Heart right ventricle (tissue), 16 donors: ENCODE measurements around the gene AMN1. TPM values are rescaled to one million over a fixed set of nuclear protein-coding genes. Genes with fewer than 3 reads are reported as not detected.

Experiments
- ATAC-seq, 8 donors: fragments of 200-7000 bp; cut with Tn5 transposase; one replicate each; pipeline ENCODE4 v1.9.1; 2020; ENCODE audit warnings: mild to moderate bottlenecking in 8 of 8, moderate library complexity in 8 of 8, moderate number of reproducible peaks in 1 of 8
- DNase-seq, 2 donors: peaks; one replicate each; pipeline ENCODE4 v3.0.0-alpha.2; 2020
- H3K27ac ChIP-seq, 10 donors: fragments of 200-600 bp; sonication (generic) in 2 of 10; one replicate each; pipeline versions ENCODE4 v1.5.0 to v1.8.0; 2020 to 2022; ENCODE audit warnings: mild to moderate bottlenecking in 3 of 10
- H3K27me3 ChIP-seq, 7 donors: fragments of 200-600 bp; one replicate each; pipeline ENCODE4 v1.8.0; 2021 to 2022; ENCODE audit warnings: mild to moderate bottlenecking in 2 of 7
- H3K36me3 ChIP-seq, 9 donors: fragments of 200-600 bp; sonication (generic) in 1 of 9; one replicate each; pipeline versions ENCODE4 v1.5.0 to v1.8.0; 2020 to 2022; ENCODE audit warnings: mild to moderate bottlenecking in 2 of 9
- H3K4me1 ChIP-seq, 9 donors: fragments of 200-600 bp; sonication (generic) in 1 of 9; one replicate each; pipeline versions ENCODE4 v1.5.0 to v1.8.0; 2020 to 2022; ENCODE audit warnings: mild to moderate bottlenecking in 4 of 9
- H3K4me3 ChIP-seq, 10 donors: fragments of 200-600 bp; sonication (generic) in 2 of 10; one replicate each; pipeline versions ENCODE4 v1.5.0 to v1.8.0; 2020 to 2022; ENCODE audit warnings: mild to moderate bottlenecking in 7 of 10, moderate library complexity in 2 of 10
- H3K9me3 ChIP-seq, 11 donors: fragments of 200-600 bp in 10 of 11; sonication (generic) in 2 of 11; one replicate each; pipeline versions ENCODE4 v1.5.0 to v1.8.0; 2013 to 2022; ENCODE audit warnings: mild to moderate bottlenecking in 2 of 11, control low read depth in 1 of 11, moderate library complexity in 1 of 11
- CTCF ChIP-seq, 9 donors: fragments of 200-600 bp; sonication (generic) in 2 of 9; IDR thresholded peaks; one replicate each; pipeline versions ENCODE4 v1.5.0 to v1.8.0; 2021 to 2022; ENCODE audit warnings: antibody characterized with exemption in 9 of 9, mild to moderate bottlenecking in 5 of 9, moderate library complexity in 1 of 9
- WGBS, 2 donors: extraction: QIAGEN DNeasy Blood & Tissue Kit; methylation state at CpG; one replicate each; pipeline ENCODE4 v1.1.7; 2013; ENCODE audit warnings: inconsistent platforms in 1 of 2; 5-methylcytosine and 5-hydroxymethylcytosine counted together
- intact Hi-C, 10 donors: fragments of 100-400 bp; cut with DNase I; formaldehyde crosslinking; loops; one replicate each; pipeline versions ENCODE4 v1.11.1 to v1.14.2; 2022
- polyA plus RNA-seq, 2 donors: library from polyadenylated mRNA; stranded (reverse); fragments of 200-250 nt; gene quantifications; one replicate each; pipeline ENCODE4 v1.2.3, GENCODE V29; 2013
- total RNA-seq, 10 donors: library from RNA; stranded (reverse); fragmentation: NEBNext Ultra II Directional in 3 of 10; extraction: Animal tissue kit (Norgen Biotek cat#: 25700) in 3 of 10; gene quantifications; one replicate each; pipeline versions ENCODE4 v1.2.1 to v1.2.4, GENCODE V29; 2021 to 2023
- donor health status: Arrhythmogenic right ventricular cardiomyopathy.
- donor health status: ischemic (EF 13 %, LVEDD 7.1; RV severe dilation, severe dysfunction).
- donor health status: healthy with polysubstance abuse.
- donor health status: DM: no; HTN: yes; CAD: no.
- donor health status: DM: no; HTN: no; CAD: no.
- donor health status: ischemic (EF 25% LVEDD 6.9; RV normal size, moderate dysfunction).
- donor health status: ischemic (EF 25% LVEDD 5.7; RV mildly dilated, moderate dysfunction).
- donor health status: healthy.
- donor health status: DM: yes; HTN: yes; CAD: no.
- donor health status: Ischemic cardiomyopathy.
- donor health status: ischemic (EF 35%, LVEDD 5.7; RV mildly dilated, moderate dysfunction).
- donor health status: nonischemic (EF 11% LVEDD 7.7; RV severe dilation, severe dysfunction).
- donor health status: DM: yes; HTN: yes; CAD: no.
- donor health status: PGD.
- donor health status: ischemic (EF 29% LVEDD 5.4; RV normal size, mild dysfunction).
- donor health status: nonischemic (EF 23%, LVEDD 6.1; RV moderate dilation, normal function).

The AMN1 gene
- total and polyA plus RNA-seq, 12 donors, result 11.3 to 24.9 (median 14.0) TPM

- ATAC-seq, result no peak
- peaks cover 6 to 24% (median 17%) of the 10 kb centered on the region in 9 donors for H3K4me1 ChIP-seq
- H3K9me3 ChIP-seq, result no peaks in the 10 kb centered on the region
- TF ChIP-seq CTCF (IDR thresholded peaks at IDR 0.05), result no peak
- DNase-seq, result no peak
- intact Hi-C loops, result loop anchor here in 1 of 10 donors (5.0 kb wide), 1 partner anchor 34 kb away; the partner anchor contains the start of gene DENND5B
- H3K27me3 ChIP-seq, result no peaks in the 10 kb centered on the region
- 85 to 89% methylated on average over 7 of the region's 7 CpGs for WGBS, 2 donors
- H3K27ac ChIP-seq, result no peak overlapping the region
- no peak overlapping the region for H3K4me3 ChIP-seq
- H3K36me3 ChIP-seq, result no peaks in the 10 kb centered on the region
Observed at GRCh38 chr12:31626270-31626995, 102.4 kb downstream of the AMN1 start.

GRCh38 chr12:31622038-31622437 lies 106.8 kb downstream of the AMN1 start:
- DNase-seq (no peak), ATAC-seq (no peak)
- Histone ChIP-seq H3K27ac (no peak overlapping the region), H3K4me1 (peaks cover 0 to 6% (median 0%) of the 10 kb centered on the region in 9 donors), H3K4me3 (no peak overlapping the region), H3K27me3 (no peaks in the 10 kb centered on the region), H3K9me3 (no peaks in the 10 kb centered on the region), H3K36me3 (no peaks in the 10 kb centered on the region)
- TF ChIP-seq CTCF (IDR thresholded peaks at IDR 0.05), result no peak
- 91 to 94% methylated on average over 4 of the region's 4 CpGs for WGBS, 2 donors
- intact Hi-C loops, result no loop called here

Other genes starting within 250 kb of the AMN1 start
- 10 to 100 TPM; 28.0 to 60.8 (median 46.4) TPM for gene DENND5B, start 137.9 kb downstream of the AMN1 start, total RNA-seq
- 10 to 100 TPM in 1 of 2 donors, 1 to 10 TPM in 1; 5.2 to 11.2 TPM for gene DENND5B, start 137.9 kb downstream of the AMN1 start, polyA plus RNA-seq
- 1 to 10 TPM; 5.5 to 8.7 (median 6.2) TPM for gene ETFBKMT, start 69.3 kb downstream of the AMN1 start, total RNA-seq
- gene ETFBKMT, start 69.3 kb downstream of the AMN1 start, polyA plus RNA-seq, result 1 to 10 TPM; 1.7 to 2.7 TPM
- 10 to 100 TPM; 15.0 to 36.3 (median 19.3) TPM for gene RESF1, start 230.4 kb upstream of the AMN1 start, total RNA-seq
- 10 to 100 TPM in 1 of 2 donors, 1 to 10 TPM in 1; 8.8 to 71.5 TPM for gene RESF1, start 230.4 kb upstream of the AMN1 start, polyA plus RNA-seq